ENCODE measurements around the gene IL3RA.

DNA sequence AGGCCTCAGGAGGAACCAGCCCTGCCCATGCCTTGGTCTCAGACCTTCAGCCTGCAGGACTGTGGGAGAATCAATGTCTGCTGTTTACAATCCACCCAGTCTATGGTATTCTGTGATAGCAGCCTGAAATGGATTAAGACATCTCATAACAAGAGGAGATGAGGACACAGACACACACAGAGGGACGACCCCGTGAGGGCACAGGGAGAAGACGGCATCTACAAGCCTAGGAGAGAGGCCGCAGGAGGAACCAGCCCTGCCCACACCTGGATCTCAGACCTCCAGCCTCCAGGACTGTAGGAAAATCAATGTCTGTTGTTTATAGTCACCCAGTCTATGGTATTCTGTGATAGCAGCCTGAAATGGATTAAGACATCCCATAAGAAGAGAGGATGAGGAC, 52.1 kb downstream of the IL3RA start:
- TF ChIP-seq, protein P1, sequence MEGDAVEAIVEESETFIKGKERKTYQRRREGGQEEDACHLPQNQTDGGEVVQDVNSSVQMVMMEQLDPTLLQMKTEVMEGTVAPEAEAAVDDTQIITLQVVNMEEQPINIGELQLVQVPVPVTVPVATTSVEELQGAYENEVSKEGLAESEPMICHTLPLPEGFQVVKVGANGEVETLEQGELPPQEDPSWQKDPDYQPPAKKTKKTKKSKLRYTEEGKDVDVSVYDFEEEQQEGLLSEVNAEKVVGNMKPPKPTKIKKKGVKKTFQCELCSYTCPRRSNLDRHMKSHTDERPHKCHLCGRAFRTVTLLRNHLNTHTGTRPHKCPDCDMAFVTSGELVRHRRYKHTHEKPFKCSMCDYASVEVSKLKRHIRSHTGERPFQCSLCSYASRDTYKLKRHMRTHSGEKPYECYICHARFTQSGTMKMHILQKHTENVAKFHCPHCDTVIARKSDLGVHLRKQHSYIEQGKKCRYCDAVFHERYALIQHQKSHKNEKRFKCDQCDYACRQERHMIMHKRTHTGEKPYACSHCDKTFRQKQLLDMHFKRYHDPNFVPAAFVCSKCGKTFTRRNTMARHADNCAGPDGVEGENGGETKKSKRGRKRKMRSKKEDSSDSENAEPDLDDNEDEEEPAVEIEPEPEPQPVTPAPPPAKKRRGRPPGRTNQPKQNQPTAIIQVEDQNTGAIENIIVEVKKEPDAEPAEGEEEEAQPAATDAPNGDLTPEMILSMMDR (IDR thresholded peaks at IDR 0.05), result no peak
- no peak for TF ChIP-seq EP300 (IDR thresholded peaks at IDR 0.05)
